GM21717 (cell line): Measurements from ENCODE around the gene MID1.

Source experiments
- ATAC-seq: cut with Tn5 transposase; IDR thresholded peaks from one replicate; pipeline ENCODE4 v1.9.1; 2021; ENCODE audit warnings: mild to moderate bottlenecking, moderate library complexity; ENCODE audit not compliant: unreplicated experiment

MID1 gene

GRCh38 chrX:10450229-10450958 lies 170.0 kb downstream of the MID1 start:
- no peak for ATAC-seq

- ATAC-seq: no peak
Measured at GRCh38 chrX:10447564-10448214, 172.7 kb downstream of the MID1 start.

- ATAC-seq: no peak
Measured at GRCh38 chrX:10444204-10444603, 176.2 kb downstream of the MID1 start.

GRCh38 chrX:10441464-10441863 lies 178.9 kb downstream of the MID1 start:
- no peak for ATAC-seq

GRCh38 chrX:10433296-10433965 lies 187.0 kb downstream of the MID1 start:
- no peak for ATAC-seq

- ATAC-seq: no peak
Measured at GRCh38 chrX:10429908-10430307, 190.5 kb downstream of the MID1 start.

GRCh38 chrX:10427249-10427648 lies 193.1 kb downstream of the MID1 start:
- no peak for ATAC-seq

GRCh38 chrX:10423716-10424115 lies 196.7 kb downstream of the MID1 start:
- no peak for ATAC-seq

GRCh38 chrX:10420134-10420533 lies 200.3 kb downstream of the MID1 start:
- ATAC-seq: no peak

- ATAC-seq: no peak
Measured at GRCh38 chrX:10416424-10416823, 204.0 kb downstream of the MID1 start.

- ATAC-seq: no peak
Measured at GRCh38 chrX:10415306-10416001, 204.9 kb downstream of the MID1 start.

- no peak for ATAC-seq
Measured at GRCh38 chrX:10414862-10415261, 205.5 kb downstream of the MID1 start.

- no peak for ATAC-seq
Measured at GRCh38 chrX:10414156-10414824, 206.1 kb downstream of the MID1 start.

- ATAC-seq: no peak
Measured at GRCh38 chrX:10404436-10404835, 215.9 kb downstream of the MID1 start.

- ATAC-seq: no peak
Measured at GRCh38 chrX:10401239-10401638, 219.1 kb downstream of the MID1 start.

- no peak for ATAC-seq
Measured at GRCh38 chrX:10399043-10399741, 221.2 kb downstream of the MID1 start.

GRCh38 chrX:10398215-10398614 lies 222.2 kb downstream of the MID1 start:
- no peak for ATAC-seq

- no peak for ATAC-seq
Measured at GRCh38 chrX:10397349-10397748, 223.0 kb downstream of the MID1 start.

- no peak for ATAC-seq
Measured at GRCh38 chrX:10395643-10396042, 224.7 kb downstream of the MID1 start.
